HG03039 (cell line): ENCODE measurements around the gene RSBN1.
"Not testable (repeated sequence)": the region's sequence is repeated elsewhere in the genome, so short reads cannot be mapped to it uniquely, and the experiment has no call there.

Experiments
- ATAC-seq: cut with Tn5 transposase; IDR thresholded peaks from one replicate; pipeline ENCODE4 v1.9.1; 2021; ENCODE audit warnings: mild to moderate bottlenecking, moderate library complexity; ENCODE audit not compliant: unreplicated experiment

The RSBN1 gene

GRCh38 chr1:113811888-113812660, at the start of gene RSBN1:
RSBN1 (minus strand) TSS chr1:113812476; CDS start chr1:113812412, 64 bp downstream.
- ATAC-seq = peak; percentile 92

GRCh38 chr1:113861641-113862040, 49.4 kb upstream of the RSBN1 start:
- no peak for ATAC-seq

DNA sequence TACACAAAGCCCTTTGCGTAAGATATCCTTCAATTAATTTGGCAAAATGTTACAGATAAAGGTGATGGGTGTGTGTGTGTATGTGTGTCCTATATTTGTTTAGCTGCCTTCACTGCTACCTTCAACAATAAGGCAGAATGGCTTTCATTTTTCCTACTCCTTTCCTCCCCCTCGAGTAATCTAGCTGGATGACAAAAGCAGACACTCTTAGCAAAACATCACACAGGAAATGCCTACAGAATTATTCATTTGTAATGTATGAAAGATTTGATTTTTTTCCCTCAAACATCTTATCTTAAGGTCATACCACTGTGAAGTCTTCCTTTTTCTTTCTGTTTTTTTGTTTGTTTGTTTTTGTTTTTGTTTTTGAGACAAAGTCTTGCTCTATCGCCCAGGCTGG, 48.6 kb upstream of the RSBN1 start:
- no peak for ATAC-seq

DNA sequence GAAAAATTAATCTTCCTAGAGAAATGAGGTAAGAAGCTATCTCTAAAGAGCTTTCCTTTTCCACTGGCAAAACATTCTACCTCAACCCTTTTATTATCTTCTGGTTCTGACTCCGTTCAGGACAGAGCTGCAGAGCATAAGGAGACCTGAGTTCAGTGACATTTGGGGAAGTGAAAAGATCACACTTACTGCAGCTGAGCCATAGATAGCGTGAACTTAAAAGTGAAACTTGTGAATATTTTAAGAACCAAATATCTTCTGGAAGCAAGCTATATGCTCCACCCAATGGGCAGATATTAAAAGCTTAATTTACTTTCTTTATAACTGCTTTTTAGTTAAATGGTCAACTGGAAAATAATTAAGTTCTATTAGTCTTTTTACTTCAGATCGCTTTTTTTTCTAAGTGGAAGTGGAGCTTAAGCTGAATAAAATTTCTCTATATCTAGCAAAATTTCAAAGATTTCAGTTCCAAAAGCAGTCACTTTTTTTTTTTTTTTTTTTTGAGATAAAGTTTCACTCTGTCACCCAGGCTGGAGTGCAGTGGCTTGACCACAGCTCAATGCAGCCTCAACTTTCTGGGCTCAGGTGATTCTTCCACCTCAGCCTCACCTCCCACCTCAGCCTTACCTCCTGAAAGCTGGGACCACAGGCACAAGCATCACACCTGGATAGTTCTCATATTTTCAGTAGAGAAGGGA, 47.4 kb upstream of the RSBN1 start:
- ATAC-seq = peak; percentile 89

DNA sequence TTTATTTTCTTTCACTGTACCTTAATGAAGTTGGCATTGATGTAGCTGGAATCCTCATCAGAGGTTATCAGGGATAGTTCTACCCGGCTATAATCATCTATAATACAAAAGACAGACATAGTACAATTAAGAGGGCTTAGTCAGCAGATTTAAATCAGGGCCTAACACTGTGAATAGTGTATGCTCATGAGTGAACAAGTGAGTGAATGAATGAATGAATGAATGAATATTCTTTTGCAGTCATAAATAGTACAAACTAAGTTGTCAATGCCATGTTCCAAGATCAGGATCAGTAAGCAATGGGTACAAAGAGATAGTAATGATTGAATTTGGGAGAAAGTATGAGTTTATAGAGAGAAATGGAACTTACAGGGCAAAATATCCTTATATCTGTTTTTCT, 46.7 kb upstream of the RSBN1 start:
- ATAC-seq = no peak

DNA sequence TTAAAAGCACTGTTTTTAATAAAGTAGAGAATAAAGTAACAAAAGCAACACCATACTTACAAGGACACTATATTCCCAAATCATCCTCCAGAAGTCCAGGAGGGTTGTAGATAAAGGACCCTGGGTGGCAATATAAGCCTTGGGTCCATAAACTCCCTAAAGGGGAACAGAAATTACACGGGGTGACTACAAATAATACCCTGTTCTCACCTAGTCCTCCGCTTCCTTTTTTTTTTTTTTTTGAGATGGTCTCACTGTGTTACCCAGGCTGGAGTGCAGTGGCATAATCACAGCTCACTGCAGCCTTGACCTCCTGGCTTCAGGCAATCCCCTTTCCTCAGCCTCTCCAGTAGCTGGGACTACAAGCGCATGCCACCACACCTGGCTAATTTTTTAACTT, 46.1 kb upstream of the RSBN1 start:
- no peak for ATAC-seq

GRCh38 chr1:113857776-113858175, 45.5 kb upstream of the RSBN1 start:
- ATAC-seq = no peak

GRCh38 chr1:113856401-113856790, 44.1 kb upstream of the RSBN1 start:
- no peak for ATAC-seq

- ATAC-seq = no peak
These were observed 43.5 kb upstream of the RSBN1 start for GRCh38 chr1:113855630-113856400.

- no peak for ATAC-seq
These were observed 42.0 kb upstream of the RSBN1 start for GRCh38 chr1:113854234-113854633.

DNA sequence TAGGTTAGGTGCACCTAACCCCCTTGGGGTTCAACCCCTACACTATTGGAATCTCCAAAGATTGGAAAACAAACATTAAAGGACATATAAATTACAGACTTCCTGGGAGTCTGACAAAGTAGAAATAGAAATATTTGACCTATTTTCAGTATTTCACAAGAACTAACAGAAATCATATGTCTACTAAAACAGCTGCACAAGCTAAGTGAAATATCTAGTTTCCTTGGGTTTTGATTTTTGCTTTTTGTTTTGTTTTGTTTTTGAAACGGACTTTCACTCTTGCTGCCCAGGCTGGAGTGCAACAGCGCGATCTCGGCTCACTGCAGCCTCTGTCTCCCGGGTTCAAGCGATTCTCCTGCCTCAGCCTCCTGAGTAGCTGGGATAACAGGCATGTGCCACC, 40.4 kb upstream of the RSBN1 start:
- not testable (repeated sequence) for ATAC-seq

GRCh38 chr1:113850127-113850796, 38.0 kb upstream of the RSBN1 start:
- ATAC-seq = no peak

GRCh38 chr1:113849072-113849471, 36.8 kb upstream of the RSBN1 start:
- no peak for ATAC-seq

DNA sequence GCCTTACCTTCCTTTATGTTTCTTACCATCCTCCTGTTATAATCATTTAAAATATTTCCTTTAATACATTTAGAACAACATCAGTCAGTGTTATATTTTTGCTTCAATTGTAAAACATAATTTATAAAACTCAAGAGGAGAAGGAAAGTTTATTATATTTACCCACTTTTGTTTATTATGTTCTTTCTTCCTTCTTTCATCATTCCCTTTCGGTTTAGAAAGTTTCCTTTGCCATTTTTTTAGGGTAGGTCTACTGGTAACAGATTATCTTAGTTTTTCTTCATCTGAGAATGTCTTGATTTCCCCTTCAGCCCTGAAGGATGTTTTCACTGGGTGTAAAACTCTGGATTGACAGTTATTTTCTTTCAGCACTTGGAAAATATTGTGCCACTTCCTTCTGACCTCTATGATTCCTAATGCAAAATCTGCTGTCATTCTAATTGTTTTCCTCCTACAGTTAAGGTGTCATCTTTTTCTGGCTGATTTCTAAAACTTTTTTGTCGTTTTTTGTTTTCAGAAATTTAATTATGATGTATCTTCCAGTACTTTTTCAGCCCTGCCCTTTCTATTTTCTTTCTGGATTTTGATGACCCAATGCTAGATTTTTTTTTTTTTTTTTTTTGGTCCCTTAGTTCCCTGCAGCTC, 34.2 kb upstream of the RSBN1 start:
- ATAC-seq = no peak

DNA sequence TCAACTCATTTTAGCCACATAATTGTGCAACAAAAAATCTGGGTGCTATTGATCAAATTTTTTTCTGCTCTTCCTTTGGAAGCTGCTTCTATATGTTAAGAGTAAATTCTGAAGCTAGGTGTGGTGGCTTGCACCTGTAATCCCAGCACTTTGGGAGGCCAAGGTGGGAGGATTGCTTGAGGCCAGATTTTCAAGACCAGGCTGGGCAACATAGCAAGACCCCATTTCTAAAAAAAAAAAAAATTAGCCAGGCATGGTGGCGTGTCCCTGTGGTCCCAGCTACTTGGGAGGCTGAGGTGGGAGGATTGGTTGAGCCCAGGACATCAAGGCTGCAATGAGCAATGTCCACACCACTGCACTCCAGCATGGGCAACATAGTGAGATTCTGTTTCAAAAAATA, 24.3 kb upstream of the RSBN1 start:
- ATAC-seq = no peak

GRCh38 chr1:113835686-113836290, 23.5 kb upstream of the RSBN1 start:
- ATAC-seq = no peak

- no peak for ATAC-seq
These were observed 22.4 kb upstream of the RSBN1 start for GRCh38 chr1:113834716-113835115.

GRCh38 chr1:113830039-113830438, 17.8 kb upstream of the RSBN1 start:
- no peak for ATAC-seq

DNA sequence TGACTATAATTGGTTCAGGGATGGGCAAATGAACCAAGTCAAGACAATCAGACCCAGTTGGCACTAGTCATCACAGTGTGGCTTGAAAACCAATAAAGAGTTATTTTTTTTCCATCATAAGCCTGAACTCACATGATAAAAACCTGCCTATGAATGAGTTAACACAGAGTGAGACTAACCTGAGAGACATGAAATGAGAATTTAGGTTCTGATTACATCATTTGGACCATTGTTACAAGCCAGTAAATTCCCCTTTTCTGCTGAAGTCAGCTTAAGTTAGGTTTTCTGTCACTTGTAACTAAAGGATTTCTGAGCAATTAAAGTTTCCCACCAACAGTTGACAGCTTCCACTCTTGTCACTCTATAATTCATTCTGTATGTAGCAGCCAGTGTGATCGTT, 9.6 kb upstream of the RSBN1 start:
- no peak for ATAC-seq

DNA sequence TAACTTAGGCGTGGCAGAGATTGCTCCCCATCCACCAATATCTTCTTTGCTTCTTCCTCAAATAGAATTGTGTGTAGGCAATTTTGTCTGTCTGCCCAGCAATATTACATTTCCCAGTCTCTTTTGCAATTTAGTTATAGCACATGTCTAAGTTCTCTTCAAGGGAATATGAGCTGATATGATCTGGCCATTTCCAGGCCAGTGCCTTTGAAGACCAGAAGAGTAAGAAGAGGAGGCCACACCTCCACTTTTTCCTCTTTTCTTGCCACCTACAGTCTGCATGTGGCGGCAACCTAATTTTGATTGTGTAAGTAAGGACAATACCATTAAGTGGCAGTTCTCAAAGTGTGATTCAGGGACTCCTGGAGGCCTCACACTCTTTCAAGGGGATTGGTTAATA, 6.3 kb upstream of the RSBN1 start:
- ATAC-seq = no peak
